GM19239 (cell line): ENCODE measurements around the gene RCC2.

Experiments
- DNase-seq: peaks from one replicate; pipeline ENCODE4 v3.0.0; 2011; ENCODE audit warnings: low spot score; ENCODE audit not compliant: insufficient read length
- FAIRE-seq: peaks from 2 replicates; lab custom pipeline; 2011; peaks lifted over from hg19 to GRCh38; lab: Jason Lieb, UNC

Gene RCC2

DNA sequence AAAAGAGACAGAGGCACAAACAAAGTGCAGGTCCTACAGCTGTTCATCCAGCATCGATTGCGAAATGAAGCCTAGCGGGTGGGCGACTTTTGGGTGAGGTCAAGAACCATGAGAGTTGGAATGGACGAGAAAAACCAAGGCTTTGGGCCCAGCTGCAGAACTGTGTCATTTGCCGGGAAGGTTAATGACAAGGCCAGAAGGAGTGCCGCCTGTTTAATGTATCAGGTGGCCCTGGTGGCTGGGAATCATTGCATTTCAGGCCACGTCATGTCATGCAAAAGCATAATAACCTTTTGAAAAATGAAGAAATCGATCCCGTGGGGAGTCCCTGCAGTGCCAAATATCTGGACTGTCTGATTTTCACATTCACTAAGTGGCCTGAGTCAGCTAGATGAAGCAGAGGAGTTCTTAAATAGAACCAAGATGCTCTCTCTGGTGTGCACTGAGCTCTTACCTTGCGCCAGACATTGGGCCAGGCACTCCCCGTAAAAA, 8.1 kb upstream of the RCC2 start:
- no peak for DNase-seq
- no peak for FAIRE-seq

GRCh38 chr1:17442841-17443240, 3.4 kb upstream of the RCC2 start:
- no peak for DNase-seq
- no peak for FAIRE-seq

GRCh38 chr1:17441993-17442357, 2.5 kb upstream of the RCC2 start:
- no peak for DNase-seq
- no peak for FAIRE-seq

DNA sequence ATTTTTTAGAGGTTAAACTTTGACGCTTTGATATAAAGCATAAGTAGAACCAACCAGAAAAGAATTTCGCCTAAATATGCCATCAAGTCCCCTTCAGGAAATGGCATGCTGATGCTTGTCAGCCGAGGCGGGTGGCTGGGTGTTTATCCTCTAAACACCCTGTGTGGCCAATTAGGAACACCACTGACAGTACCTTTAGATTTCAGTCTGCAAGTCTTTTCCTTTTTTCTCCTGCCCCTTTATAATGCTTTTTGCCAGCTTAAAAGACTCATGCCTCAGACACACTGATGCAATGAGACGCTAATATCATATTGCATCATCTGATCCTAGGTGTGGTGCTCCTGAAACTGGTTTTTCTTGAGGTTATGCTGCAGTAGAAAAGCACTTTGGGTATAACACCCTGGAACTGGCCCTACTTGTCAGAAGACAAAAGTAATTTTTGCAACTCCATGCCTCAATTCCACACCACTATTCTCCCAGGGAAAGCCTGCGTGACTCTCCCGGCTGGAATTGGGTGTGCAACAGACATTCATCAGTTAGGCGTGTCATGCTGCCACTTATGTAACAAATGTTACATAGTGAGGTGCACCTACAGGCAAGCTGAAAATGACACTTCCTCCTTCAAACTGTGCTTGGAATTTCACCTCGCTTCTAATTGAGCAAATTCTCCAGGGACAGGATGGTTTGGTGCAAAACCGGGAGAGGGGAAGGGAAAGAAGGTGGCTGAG, 2.0 kb upstream of the RCC2 start:
- DNase-seq = no peak
- FAIRE-seq = no peak

DNA sequence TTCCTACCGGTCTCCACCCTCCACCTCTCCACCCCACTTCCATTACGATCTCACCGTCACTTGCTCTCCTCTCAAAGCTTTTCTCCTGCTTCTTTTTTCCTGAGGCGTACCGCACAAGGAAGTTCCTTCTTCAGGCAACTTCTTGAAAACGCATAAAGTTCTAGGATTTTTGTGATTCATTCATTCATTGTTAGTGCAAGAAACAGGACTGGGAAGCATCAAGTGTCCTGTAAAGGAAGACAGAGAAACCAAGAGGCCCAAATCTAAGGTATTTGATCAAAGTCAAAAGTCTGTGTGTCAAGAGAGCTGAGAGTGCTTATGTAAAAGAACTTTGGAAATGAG, 1.3 kb upstream of the RCC2 start:
- FAIRE-seq = no peak

GRCh38 chr1:17440074-17440826, 773 bp upstream of the RCC2 start:
- DNase-seq (no peak), FAIRE-seq (peak; percentile 28)

More for the DNA sequence above, 1.3 kb upstream of the RCC2 start:
- no peak for DNase-seq

DNA sequence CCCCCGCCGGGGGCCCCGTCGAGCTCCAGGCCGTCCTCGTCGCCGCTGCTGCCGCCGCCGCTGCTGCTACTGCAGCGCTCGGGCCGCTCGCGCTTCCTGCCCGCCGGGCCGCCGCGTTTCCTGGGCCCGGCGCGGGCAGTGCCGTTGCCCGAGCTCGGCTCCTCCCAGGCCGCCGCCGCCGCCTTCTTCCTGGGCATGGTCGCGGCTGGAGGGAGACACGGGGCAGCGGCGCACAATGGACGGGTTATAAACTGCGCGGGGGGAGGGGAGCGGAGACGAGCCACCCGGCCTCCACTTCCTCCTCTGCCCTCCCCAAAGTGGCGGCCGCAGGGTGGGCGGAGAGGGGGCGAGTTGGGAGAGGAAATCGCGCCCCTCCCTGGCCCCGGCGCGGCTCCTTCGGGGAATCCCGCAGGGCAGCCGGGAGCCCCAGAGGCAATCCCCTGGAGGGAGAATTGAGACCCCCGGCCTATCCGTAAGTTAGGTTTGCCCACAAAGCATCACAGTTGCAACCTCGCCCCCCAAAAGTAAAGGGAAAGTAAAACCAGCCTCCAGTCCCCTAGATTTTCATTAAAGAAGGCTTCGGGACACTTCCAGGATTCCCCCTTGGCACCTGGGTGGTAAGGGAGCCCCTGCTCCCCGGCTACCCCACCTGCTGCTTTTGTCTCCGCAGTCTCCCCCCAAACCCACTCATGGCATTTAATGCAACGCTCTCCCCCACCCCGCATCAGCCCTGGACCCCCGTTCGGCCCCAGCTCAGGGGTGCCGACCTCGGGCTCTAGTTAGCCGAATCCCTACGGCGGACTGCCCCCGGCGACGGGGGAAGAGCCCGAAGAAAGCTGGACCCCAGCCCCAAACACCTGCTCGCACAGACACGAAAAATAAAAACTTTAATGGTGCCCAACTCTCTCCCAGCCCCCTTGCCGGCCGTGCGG, 893 bp downstream of the RCC2 start:
- DNase-seq = peak; percentile 77
- peak; percentile 40 for FAIRE-seq

GRCh38 chr1:17437580-17438317, 1.7 kb downstream of the RCC2 start:
- DNase-seq = peak; percentile 88
- no peak for FAIRE-seq

- DNase-seq = peak; percentile 28
- no peak for FAIRE-seq
Observed at GRCh38 chr1:17437260-17437579, 2.3 kb downstream of the RCC2 start.

DNA sequence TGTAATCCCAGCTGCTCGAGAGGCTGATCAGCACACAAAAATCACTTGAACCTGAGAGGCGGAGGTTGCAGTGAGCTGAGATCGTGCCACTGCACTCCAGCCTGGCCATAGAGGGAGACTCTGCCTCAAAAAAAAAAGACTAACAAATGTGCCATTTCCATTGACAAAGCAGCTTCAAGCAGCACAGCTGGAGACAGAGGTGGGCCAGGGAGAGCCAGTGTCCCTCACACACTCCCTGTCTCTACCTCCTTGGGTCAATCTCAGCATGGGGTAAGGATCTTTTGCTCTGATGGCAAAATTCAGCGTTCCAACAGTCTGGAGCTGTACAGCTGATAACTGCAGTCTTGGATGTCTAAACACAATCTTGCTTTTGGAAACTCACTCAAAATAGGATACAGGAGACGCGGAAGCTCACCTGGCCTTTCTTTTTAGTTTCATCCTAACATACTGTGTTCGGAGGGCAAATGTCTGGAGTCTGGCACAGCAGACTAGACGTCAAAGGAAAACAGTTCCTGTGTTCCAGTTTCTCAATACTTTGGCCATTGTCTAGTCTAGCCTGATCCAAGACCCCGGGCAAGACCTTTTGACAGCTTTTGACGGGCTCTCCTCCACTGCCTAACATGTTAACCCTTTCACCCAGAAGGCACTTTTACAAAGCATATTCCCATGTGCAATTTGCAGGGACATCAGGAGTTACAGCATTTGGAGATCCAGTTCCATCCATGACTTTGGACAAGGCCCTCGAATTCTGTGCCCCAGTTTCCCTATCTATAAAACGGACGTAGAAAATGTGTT, 2.9 kb downstream of the RCC2 start:
- no peak for DNase-seq

DNA sequence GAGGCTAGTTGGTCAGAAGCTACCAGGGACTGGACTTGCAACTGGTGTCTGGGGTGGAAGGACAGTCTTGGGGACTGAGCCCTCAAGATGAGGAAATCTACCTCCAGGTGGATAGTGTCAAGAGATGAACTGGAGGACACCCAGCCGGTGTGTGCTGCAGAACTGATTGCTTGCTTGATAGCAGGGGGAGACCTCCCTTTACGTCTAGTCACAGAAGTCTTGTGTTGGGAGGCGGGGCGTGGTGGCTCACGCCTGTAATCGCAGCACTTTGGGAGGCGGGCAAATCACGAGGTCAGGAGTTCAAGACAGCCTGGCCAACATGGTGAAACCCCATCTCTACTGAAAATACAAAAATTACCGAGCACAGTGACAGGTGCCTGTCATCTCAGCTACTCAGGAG, 4.9 kb downstream of the RCC2 start:
- DNase-seq (no peak), FAIRE-seq (no peak)

More for the DNA sequence above, 2.9 kb downstream of the RCC2 start:
- FAIRE-seq = no peak

GRCh38 chr1:17434016-17434415, 5.5 kb downstream of the RCC2 start:
- FAIRE-seq = no peak
- DNase-seq = no peak

GRCh38 chr1:17433261-17433660, 6.2 kb downstream of the RCC2 start:
- DNase-seq (no peak), FAIRE-seq (no peak)

DNA sequence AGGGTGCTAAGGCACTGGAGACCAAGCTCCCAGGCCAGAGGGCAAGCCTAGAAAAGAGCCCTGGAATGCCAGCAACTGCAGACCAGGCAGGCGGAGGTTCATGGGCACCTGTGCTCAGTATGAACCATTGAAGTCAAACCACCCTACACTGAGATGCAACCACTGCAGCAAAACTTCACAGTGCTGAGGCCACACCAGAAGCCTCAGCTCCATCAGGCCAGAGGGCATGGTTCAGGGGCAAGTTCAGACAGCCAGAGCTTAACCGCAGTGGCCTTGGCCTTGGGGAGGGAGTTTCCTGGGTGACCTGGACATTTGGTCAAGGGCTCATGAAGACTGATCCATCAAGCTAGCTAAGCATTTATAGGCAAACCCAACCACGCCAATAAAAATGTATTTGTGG, 7.1 kb downstream of the RCC2 start:
- no peak for DNase-seq
- FAIRE-seq = no peak

- no peak for FAIRE-seq
- no peak for DNase-seq
Observed at GRCh38 chr1:17429183-17429582, 10.3 kb downstream of the RCC2 start.

DNA sequence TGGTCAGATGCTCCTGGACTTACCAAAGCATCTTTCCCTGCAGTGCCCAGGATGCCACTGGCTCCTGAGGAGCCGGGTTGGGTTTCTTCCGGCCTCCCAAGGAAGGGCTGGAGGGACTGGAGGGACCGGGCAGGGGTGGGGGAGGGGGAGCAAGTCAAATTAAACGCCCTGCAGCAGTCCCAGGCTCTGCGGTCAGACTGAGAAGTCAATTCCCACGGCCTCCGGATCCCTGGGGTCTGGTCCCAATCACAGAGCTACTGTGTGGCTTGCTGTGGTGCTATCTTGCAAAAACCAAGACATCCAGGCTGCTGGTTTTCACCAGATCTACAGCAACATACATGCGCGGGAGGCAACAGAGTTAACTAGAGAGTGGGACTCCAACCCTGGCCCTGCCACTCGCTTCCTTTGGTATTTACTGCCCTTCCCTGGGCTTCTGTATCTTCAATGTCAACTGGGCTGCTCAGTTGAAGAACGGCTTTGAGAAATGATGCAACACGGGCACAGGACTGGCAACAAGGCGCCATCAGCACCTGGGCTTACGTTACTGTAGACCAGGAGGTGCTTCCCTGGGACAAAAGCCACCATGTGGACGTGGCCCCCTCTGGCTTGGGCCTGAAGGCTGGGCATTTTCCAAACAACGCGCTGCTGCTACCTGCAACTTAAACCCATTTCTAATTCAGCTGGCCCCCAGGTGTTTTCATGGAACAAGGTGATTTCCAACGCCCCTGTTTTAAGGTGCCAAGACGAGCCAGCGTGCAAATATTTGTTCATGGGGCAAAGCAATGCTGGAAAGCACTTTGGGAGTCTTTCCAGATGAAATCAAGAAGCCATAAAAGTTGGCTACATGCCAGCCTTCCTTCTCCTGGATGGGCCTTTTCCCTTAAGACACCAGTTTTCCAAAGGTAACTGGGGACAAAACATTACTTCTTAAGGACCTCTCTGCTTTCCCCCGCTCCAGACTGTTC, 11.5 kb downstream of the RCC2 start:
- no peak for FAIRE-seq

DNA sequence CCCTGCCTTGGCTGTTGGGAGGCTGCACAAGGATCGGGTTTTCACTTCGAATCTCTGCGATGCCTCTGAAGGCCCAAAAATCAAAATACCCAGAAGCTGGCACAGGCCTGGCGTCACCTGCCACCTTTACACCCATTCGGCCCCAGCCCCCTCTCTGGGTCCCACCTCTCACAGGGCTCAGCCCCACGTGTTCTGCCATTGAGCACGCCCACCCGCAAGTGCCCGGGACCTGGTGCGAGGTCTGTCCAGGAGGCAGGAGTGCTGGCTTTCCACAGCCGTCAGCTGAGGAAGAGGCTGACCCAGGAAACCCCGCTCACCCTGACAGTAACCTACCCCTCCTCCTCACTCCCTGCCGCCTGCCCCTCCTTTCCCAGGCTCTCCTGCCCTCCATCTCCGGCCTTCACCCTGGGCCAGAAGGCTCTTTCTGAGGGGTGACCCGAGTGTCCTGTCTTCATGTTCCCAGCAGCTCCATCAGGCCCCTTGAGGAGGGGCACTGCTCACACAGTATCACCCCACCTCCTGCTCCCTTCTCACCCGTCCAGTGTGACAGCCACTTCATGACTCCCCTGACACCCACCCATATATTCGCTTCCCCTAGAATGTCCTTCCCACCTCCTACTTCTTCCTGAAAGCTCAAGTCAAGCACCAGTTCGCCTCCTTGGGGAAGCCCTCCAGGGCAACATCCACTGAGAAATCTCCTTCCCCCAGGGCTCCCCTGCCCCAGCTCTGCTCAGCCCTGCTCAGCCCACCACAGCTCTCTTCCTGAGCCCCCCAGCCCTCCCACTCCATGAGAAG, 13.5 kb downstream of the RCC2 start:
- DNase-seq = no peak
- no peak for FAIRE-seq

More for the DNA sequence above, 11.5 kb downstream of the RCC2 start:
- no peak for DNase-seq
